ENCODE data around the gene LPIN1. TPM values are rescaled to one million over a fixed set of nuclear protein-coding genes. Genes with fewer than 3 reads are reported as not detected.
A peak's percentile ranks its signal among the peaks of the same experiment; 100 is the strongest.

Gene LPIN1
- total and polyA plus RNA-seq, 2 of the 13 experiments (the other 11 are each of a cell fraction or from before 2014, with no cell fraction given): 9.7 to 19.4 TPM

DNA sequence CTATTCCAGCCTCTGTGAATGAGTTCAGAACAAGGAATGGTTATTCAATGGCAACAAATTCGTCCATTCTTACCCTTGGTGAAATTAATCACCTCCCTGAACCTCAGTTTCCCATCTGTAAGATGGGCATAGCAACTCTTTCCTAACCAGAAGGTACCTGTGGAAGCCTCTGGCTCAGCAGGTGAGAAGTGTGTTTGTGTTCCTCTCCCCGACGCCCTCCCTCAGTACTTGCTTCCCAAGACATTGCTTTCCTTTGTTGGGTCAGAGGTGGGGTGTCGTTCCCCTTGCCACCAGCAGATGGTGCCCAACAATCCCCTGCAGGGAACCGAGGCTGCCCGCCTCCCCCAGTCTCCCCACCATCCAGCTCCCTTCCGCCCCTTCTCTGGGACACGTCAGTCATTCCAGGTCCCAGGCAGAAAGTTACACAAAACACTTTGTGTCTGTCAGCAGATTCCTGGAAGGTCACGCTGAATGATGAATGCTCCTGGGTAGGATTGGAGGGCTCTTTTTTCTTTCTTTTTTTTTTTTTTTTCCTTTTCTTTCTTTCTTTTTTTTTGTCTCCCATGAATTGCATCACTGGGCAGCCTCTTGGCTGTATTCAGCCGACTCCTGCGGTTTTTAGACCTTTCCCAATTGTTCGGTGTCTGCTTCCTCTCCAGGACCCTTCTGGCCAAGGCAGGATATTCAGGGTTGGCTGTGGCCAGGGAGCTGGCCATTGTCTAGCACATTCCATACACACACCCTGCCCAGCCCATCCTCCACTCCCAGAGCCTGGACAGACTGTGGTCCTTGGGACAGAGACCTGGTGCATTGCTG is 117.3 kb downstream of the LPIN1 start (continued):
- TF ChIP-seq, protein P1, sequence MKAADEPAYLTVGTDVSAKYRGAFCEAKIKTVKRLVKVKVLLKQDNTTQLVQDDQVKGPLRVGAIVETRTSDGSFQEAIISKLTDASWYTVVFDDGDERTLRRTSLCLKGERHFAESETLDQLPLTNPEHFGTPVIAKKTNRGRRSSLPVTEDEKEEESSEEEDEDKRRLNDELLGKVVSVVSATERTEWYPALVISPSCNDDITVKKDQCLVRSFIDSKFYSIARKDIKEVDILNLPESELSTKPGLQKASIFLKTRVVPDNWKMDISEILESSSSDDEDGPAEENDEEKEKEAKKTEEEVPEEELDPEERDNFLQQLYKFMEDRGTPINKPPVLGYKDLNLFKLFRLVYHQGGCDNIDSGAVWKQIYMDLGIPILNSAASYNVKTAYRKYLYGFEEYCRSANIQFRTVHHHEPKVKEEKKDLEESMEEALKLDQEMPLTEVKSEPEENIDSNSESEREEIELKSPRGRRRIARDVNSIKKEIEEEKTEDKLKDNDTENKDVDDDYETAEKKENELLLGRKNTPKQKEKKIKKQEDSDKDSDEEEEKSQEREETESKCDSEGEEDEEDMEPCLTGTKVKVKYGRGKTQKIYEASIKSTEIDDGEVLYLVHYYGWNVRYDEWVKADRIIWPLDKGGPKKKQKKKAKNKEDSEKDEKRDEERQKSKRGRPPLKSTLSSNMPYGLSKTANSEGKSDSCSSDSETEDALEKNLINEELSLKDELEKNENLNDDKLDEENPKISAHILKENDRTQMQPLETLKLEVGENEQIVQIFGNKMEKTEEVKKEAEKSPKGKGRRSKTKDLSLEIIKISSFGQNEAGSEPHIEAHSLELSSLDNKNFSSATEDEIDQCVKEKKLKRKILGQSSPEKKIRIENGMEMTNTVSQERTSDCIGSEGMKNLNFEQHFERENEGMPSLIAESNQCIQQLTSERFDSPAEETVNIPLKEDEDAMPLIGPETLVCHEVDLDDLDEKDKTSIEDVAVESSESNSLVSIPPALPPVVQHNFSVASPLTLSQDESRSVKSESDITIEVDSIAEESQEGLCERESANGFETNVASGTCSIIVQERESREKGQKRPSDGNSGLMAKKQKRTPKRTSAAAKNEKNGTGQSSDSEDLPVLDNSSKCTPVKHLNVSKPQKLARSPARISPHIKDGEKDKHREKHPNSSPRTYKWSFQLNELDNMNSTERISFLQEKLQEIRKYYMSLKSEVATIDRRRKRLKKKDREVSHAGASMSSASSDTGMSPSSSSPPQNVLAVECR (CRISPR knock-in tag; IDR thresholded peaks at IDR 0.05; ENCODE audit: borderline replicate concordance): no peak; the same call in 1 of the 2 replicates
- TF ChIP-seq STAG1 (CRISPR knock-in tag; IDR thresholded peaks at IDR 0.05): peak; percentile 81
- TF ChIP-seq ZNF703 (CRISPR knock-in tag; IDR thresholded peaks at IDR 0.05; ENCODE audit: borderline replicate concordance): no peak
- TF ChIP-seq TAF1 (CRISPR knock-in tag; IDR thresholded peaks at IDR 0.05): no peak
- no peak for TF ChIP-seq ZMYM4 (CRISPR knock-in tag; IDR thresholded peaks at IDR 0.05)
- no peak for TF ChIP-seq NFE2L1 (CRISPR knock-in tag; IDR thresholded peaks at IDR 0.05; ENCODE audit: borderline replicate concordance)
- no peak for TF ChIP-seq HNRNPL (IDR thresholded peaks at IDR 0.05; ENCODE audit: low read depth, low read length)
- no peak for TF ChIP-seq ONECUT2 (CRISPR knock-in tag; IDR thresholded peaks at IDR 0.05)
- TF ChIP-seq MTA3 (CRISPR knock-in tag; IDR thresholded peaks at IDR 0.05): no peak
- TF ChIP-seq ZNF724P (CRISPR knock-in tag; IDR thresholded peaks at IDR 0.05; ENCODE audit: borderline replicate concordance): no peak
- TF ChIP-seq HHEX (CRISPR knock-in tag; IDR thresholded peaks at IDR 0.05): no peak
- no peak; the same call in 1 of the 2 replicates for TF ChIP-seq RNF219 (CRISPR knock-in tag; IDR thresholded peaks at IDR 0.05)
- TF ChIP-seq ZNF326 (CRISPR knock-in tag; IDR thresholded peaks at IDR 0.05; ENCODE audit: borderline replicate concordance): no peak
- no peak for TF ChIP-seq SRSF1 (optimal IDR thresholded peaks at IDR 0.05; ENCODE audit: low read depth, low read length)
- no peak for TF ChIP-seq ZSCAN25 (CRISPR knock-in tag; IDR thresholded peaks at IDR 0.05)
- TF ChIP-seq, protein P2, sequence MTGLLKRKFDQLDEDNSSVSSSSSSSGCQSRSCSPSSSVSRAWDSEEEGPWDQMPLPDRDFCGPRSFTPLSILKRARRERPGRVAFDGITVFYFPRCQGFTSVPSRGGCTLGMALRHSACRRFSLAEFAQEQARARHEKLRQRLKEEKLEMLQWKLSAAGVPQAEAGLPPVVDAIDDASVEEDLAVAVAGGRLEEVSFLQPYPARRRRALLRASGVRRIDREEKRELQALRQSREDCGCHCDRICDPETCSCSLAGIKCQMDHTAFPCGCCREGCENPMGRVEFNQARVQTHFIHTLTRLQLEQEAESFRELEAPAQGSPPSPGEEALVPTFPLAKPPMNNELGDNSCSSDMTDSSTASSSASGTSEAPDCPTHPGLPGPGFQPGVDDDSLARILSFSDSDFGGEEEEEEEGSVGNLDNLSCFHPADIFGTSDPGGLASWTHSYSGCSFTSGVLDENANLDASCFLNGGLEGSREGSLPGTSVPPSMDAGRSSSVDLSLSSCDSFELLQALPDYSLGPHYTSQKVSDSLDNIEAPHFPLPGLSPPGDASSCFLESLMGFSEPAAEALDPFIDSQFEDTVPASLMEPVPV (CRISPR knock-in tag; IDR thresholded peaks at IDR 0.05): no peak
- TF ChIP-seq KDM5A (IDR thresholded peaks at IDR 0.05; ENCODE audit: borderline replicate concordance, low read length): no peak
- no peak for TF ChIP-seq ZNF44 (CRISPR knock-in tag; IDR thresholded peaks at IDR 0.05)
- TF ChIP-seq ARHGAP35 (CRISPR knock-in tag; IDR thresholded peaks at IDR 0.05; ENCODE audit: borderline replicate concordance): no peak
- TF ChIP-seq SYNCRIP (IDR thresholded peaks at IDR 0.05; ENCODE audit: insufficient read depth, low read depth, low read length): no peak
- no peak for TF ChIP-seq ATF7 (IDR thresholded peaks at IDR 0.05)
- TF ChIP-seq ATF7 (CRISPR knock-in tag; IDR thresholded peaks at IDR 0.05): no peak
- TF ChIP-seq GTF3A (CRISPR knock-in tag; conservative IDR thresholded peaks at IDR 0.05): no peak
